K562 (cell line): Measurements from ENCODE around the gene HSPA1B. TPM values are rescaled to one million over a fixed set of nuclear protein-coding genes. Genes with fewer than 3 reads are reported as not detected.

Experiments used
- C11orf30 ChIP-seq: fragments of 450-650 bp; IDR thresholded peaks from 2 replicates; pipeline ENCODE4 v1.6.1; 2016; ENCODE audit warnings: low read depth, mild to moderate bottlenecking
- CEBPG ChIP-seq, 3 experiments: fragments of 200-800 bp in 1 of 3; sonication (Bioruptor generic) in 1 of 3; sonication (generic) in 1 of 3; formaldehyde crosslinking in 1 of 3; IDR thresholded peaks in 2 of 3; conservative IDR thresholded peaks in 1 of 3; 2 replicates each; pipeline versions ENCODE4 v1.6.1 to v1.8.0; 2016 to 2022; ENCODE audit warnings: missing compliant biosample characterization in 2 of 3, missing genetic modification characterization in 2 of 3, mild to moderate bottlenecking in 1 of 3, missing genetic modification reagents in 1 of 3
- CREB1 ChIP-seq, 2 experiments: sonication (generic) in 1 of 2; formaldehyde crosslinking in 1 of 2; IDR thresholded peaks; 2 replicates each; pipeline versions ENCODE4 v1.6.1 to v1.8.0; 2012 to 2022; ENCODE audit warnings: inconsistent platforms in 1 of 2, mild to moderate bottlenecking in 1 of 2, missing genetic modification reagents in 1 of 2, moderate library complexity in 1 of 2
- ETV5 ChIP-seq: sonication (generic); formaldehyde crosslinking; IDR thresholded peaks from 2 replicates; pipeline ENCODE4 v1.4.0; 2020; ENCODE audit warnings: low read depth, mild to moderate bottlenecking, missing genetic modification reagents
- FOXP1 ChIP-seq: sonication (generic); formaldehyde crosslinking; IDR thresholded peaks from 2 replicates; pipeline ENCODE4 v1.8.0; 2022; ENCODE audit warnings: mild to moderate bottlenecking, missing genetic modification reagents
- GTF2E2 ChIP-seq: fragments of 200-800 bp; sonication (Bioruptor generic); IDR thresholded peaks from 2 replicates; pipeline ENCODE4 v1.6.1; 2016; ENCODE audit warnings: missing genetic modification characterization, missing compliant biosample characterization
- HIVEP1 ChIP-seq: fragments of 250-450 bp; sonication (Bioruptor Pico); IDR thresholded peaks from 2 replicates; pipeline ENCODE4 v1.4.0; 2020; ENCODE audit warnings: mild to moderate bottlenecking
- POLR2G ChIP-seq: fragments of 200-400 bp; formaldehyde crosslinking; IDR thresholded peaks from 2 replicates; pipeline ENCODE4 v1.6.1; 2017; ENCODE audit warnings: low read depth, mild to moderate bottlenecking, antibody characterized with exemption, low read length, moderate library complexity
- PPARD ChIP-seq: fragments of 250-450 bp; sonication (Bioruptor Pico); IDR thresholded peaks from 2 replicates; pipeline ENCODE4 v1.8.0; 2022; ENCODE audit warnings: inconsistent platforms, mild to moderate bottlenecking, moderate library complexity
- RAD51 ChIP-seq: fragments of 450-650 bp; IDR thresholded peaks from 2 replicates; pipeline ENCODE4 v1.7.1; 2016; ENCODE audit warnings: low read depth, mild to moderate bottlenecking, borderline replicate concordance
- RBFOX2 ChIP-seq: fragments of 200-400 bp; formaldehyde crosslinking; IDR thresholded peaks from 2 replicates; pipeline ENCODE4 v1.6.1; 2017; ENCODE audit warnings: low read depth, mild to moderate bottlenecking, low read length, moderate library complexity
- RBM22 ChIP-seq: fragments of 200-400 bp; formaldehyde crosslinking; IDR thresholded peaks from 2 replicates; pipeline ENCODE4 v1.6.1; 2018; ENCODE audit warnings: low read length, low read depth; ENCODE audit not compliant: poor library complexity, severe bottlenecking
- RFX1 ChIP-seq: fragments of 450-650 bp; IDR thresholded peaks from 2 replicates; pipeline ENCODE4 v1.6.1; 2016; ENCODE audit warnings: mild to moderate bottlenecking, moderate library complexity
- SUPT5H ChIP-seq: fragments of 450-650 bp; IDR thresholded peaks from 2 replicates; pipeline ENCODE4 v1.6.1; 2016
- TSC22D4 ChIP-seq: fragments of 450-650 bp; IDR thresholded peaks from 2 replicates; pipeline ENCODE4 v1.6.1; 2016; ENCODE audit warnings: missing genetic modification characterization, missing biosample characterization, control low read depth
- ZNF354B ChIP-seq: fragments of 250-450 bp; sonication (Bioruptor Pico); IDR thresholded peaks from 2 replicates; pipeline ENCODE4 v1.4.0; 2020
- ZNF668 ChIP-seq: fragments of 250-450 bp; sonication (Bioruptor Pico); IDR thresholded peaks from 2 replicates; pipeline ENCODE4 v1.8.0; 2022; ENCODE audit warnings: mild to moderate bottlenecking, inconsistent platforms
- ZNF79 ChIP-seq: fragments of 250-450 bp; sonication (Bioruptor Pico); IDR thresholded peaks from 2 replicates; pipeline ENCODE4 v1.4.0; 2020; ENCODE audit warnings: low read depth, mild to moderate bottlenecking, moderate library complexity
- polyA plus RNA-seq, 8 experiments: library from polyadenylated mRNA; depleted of rRNA in 4 of 8; stranded (reverse) in 5 of 8; unstranded in 3 of 8; fragments of >200 nt; fragmentation: Nextera tagmentation in 2 of 8; fragmentation: Illumina TruSeq in 1 of 8; extraction: Ambion mirVana in 2 of 8; extraction: Trizol in 1 of 8; gene quantifications; 2 replicates each; pipeline versions ENCODE4 v1.2.1 to v1.2.3, GENCODE V29; 2011 to 2014; ENCODE audit warnings: inconsistent platforms in 1 of 8, missing spikeins in 1 of 8
- total RNA-seq, 7 experiments: library from RNA; depleted of rRNA in 6 of 7; stranded (reverse); fragments of >200 nt in 6 of 7; fragmentation: Illumina TruSeq in 2 of 7; extraction: Trizol in 2 of 7; gene quantifications; 2 replicates each; pipeline versions ENCODE4 v1.2.1 to v1.2.3, GENCODE V29; 2011 to 2021; ENCODE audit warnings: low replicate concordance in 1 of 7
- TF ChIP-seq, protein P1 (sequence below): fragments of 450-650 bp; formaldehyde crosslinking; IDR thresholded peaks from 2 replicates; pipeline ENCODE4 v1.4.0; 2020; ENCODE audit warnings: mild to moderate bottlenecking, moderate library complexity
- TF ChIP-seq, protein P2 (sequence below): fragments of 250-450 bp; sonication (Bioruptor Pico); IDR thresholded peaks from 2 replicates; pipeline ENCODE4 v1.4.0; 2020; ENCODE audit warnings: mild to moderate bottlenecking, moderate library complexity
- TF ChIP-seq, protein P3 (sequence below): fragments of 450-650 bp; formaldehyde crosslinking; IDR thresholded peaks from 2 replicates; pipeline ENCODE4 v1.4.0; 2020; ENCODE audit warnings: mild to moderate bottlenecking, mixed read lengths
- TF ChIP-seq, protein P4 (sequence below): fragments of 250-450 bp; sonication (Bioruptor Pico); IDR thresholded peaks from 2 replicates; pipeline ENCODE4 v1.5.0; 2021

Gene HSPA1B
- total and polyA plus RNA-seq, 9 of the 15 experiments (the other 6 are each of a cell fraction or from before 2014, with no cell fraction given) = 0.27 to 227 (median 51.2) TPM

DNA sequence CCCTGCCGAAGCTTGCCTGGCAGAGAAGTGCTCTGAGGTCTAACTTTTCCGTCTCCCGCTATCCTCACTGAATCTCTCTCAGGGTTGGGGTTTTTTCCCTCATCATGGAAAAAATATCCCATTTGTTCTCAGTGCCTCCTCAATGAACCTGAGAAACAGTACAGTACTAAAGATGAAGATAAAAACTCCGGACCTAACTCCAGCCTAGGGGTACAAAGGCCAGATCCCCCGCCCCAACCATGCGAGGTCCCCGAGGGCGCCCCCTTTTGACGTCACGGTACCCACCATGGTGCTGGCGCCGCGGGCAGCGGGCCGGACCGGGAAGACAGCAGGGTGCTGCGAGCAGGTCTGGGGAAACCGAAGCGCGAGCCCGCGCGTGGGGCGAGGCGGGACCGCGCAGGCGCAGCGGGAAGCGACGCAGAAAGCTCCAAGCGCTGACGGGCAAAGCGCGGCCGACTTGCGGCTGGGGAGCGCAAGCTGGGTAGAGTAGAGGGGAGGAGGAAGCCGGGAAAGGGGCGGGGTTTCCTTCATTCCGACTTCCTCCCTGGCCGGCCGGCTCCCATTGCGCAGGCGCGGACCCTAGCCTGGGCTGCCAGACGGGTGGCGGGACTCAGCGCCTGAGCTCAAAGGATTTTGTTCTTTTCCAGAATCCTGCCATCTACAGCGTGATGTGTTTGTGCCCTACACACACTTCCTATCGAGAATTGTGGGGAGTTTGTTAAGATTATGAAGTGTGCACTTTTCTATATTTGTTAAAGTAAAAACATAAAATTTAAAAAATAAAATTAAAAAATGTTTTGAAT, 20.9 kb upstream of the HSPA1B start, which contains the start of gene LSM2 (continued):
- TF ChIP-seq SUPT5H = peak; percentile 97
- TF ChIP-seq ETV5 = peak; percentile 79
- no peak; the same call in 1 of the 2 replicates for TF ChIP-seq ZNF354B (CRISPR knock-in tag)
- TF ChIP-seq CREB1 (IDR thresholded peaks at IDR 0.05) = peak; percentile 96
- peak; percentile 98 for TF ChIP-seq CREB1 (CRISPR knock-in tag; IDR thresholded peaks at IDR 0.05)
- TF ChIP-seq, protein P1, sequence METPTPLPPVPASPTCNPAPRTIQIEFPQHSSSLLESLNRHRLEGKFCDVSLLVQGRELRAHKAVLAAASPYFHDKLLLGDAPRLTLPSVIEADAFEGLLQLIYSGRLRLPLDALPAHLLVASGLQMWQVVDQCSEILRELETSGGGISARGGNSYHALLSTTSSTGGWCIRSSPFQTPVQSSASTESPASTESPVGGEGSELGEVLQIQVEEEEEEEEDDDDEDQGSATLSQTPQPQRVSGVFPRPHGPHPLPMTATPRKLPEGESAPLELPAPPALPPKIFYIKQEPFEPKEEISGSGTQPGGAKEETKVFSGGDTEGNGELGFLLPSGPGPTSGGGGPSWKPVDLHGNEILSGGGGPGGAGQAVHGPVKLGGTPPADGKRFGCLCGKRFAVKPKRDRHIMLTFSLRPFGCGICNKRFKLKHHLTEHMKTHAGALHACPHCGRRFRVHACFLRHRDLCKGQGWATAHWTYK = peak; percentile 81; the same call in 1 of the 2 replicates
- TF ChIP-seq RBFOX2 = peak; percentile 98
- no peak for TF ChIP-seq ZNF79 (CRISPR knock-in tag)
- TF ChIP-seq FOXP1 = peak; percentile 84
- no peak for TF ChIP-seq TSC22D4 (tag)
- peak; percentile 97 for TF ChIP-seq POLR2G
- TF ChIP-seq, protein P2, sequence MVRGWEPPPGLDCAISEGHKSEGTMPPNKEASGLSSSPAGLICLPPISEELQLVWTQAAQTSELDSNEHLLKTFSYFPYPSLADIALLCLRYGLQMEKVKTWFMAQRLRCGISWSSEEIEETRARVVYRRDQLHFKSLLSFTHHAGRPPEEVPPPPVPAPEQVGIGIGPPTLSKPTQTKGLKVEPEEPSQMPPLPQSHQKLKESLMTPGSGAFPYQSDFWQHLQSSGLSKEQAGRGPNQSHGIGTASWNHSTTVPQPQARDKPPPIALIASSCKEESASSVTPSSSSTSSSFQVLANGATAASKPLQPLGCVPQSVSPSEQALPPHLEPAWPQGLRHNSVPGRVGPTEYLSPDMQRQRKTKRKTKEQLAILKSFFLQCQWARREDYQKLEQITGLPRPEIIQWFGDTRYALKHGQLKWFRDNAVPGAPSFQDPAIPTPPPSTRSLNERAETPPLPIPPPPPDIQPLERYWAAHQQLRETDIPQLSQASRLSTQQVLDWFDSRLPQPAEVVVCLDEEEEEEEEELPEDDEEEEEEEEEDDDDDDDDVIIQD (CRISPR knock-in tag) = no peak
- TF ChIP-seq RFX1 = no peak
- TF ChIP-seq ZNF668 = no peak; the same call in 1 of the 2 replicates
- TF ChIP-seq PPARD (CRISPR knock-in tag) = no peak
- peak; percentile 25; the same call in 1 of the 2 replicates for TF ChIP-seq CEBPG (CRISPR knock-in tag; IDR thresholded peaks at IDR 0.05)
- TF ChIP-seq CEBPG (tag; conservative IDR thresholded peaks at IDR 0.05 in 1 of 2, IDR thresholded peaks at IDR 0.05 in 1 of 2) = no peak
- no peak for TF ChIP-seq HIVEP1
- peak; percentile 61 for TF ChIP-seq RBM22
- TF ChIP-seq, protein P3, sequence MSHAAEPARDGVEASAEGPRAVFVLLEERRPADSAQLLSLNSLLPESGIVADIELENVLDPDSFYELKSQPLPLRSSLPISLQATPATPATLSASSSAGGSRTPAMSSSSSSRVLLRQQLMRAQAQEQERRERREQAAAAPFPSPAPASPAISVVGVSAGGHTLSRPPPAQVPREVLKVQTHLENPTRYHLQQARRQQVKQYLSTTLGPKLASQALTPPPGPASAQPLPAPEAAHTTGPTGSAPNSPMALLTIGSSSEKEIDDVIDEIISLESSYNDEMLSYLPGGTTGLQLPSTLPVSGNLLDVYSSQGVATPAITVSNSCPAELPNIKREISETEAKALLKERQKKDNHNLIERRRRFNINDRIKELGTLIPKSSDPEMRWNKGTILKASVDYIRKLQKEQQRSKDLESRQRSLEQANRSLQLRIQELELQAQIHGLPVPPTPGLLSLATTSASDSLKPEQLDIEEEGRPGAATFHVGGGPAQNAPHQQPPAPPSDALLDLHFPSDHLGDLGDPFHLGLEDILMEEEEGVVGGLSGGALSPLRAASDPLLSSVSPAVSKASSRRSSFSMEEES (CRISPR knock-in tag) = 0 out of 2 replicates have a peak, but pooled peaks have one; percentile 6
- TF ChIP-seq GTF2E2 = 0 out of 2 replicates have a peak, but pooled peaks have one; percentile 6
- TF ChIP-seq, protein P4, sequence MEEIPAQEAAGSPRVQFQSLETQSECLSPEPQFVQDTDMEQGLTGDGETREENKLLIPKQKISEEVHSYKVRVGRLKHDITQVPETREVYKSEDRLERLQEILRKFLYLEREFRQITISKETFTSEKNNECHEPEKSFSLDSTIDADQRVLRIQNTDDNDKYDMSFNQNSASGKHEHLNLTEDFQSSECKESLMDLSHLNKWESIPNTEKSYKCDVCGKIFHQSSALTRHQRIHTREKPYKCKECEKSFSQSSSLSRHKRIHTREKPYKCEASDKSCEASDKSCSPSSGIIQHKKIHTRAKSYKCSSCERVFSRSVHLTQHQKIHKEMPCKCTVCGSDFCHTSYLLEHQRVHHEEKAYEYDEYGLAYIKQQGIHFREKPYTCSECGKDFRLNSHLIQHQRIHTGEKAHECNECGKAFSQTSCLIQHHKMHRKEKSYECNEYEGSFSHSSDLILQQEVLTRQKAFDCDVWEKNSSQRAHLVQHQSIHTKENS (CRISPR knock-in tag) = no peak
- no peak for TF ChIP-seq RAD51
- TF ChIP-seq C11orf30 = no peak
